Endothelial cell of umbilical vein (primary cell): ENCODE measurements around the gene POP7. TPM values are rescaled to one million over a fixed set of nuclear protein-coding genes. Genes with fewer than 3 reads are reported as not detected.

Experiments
- BruUV-seq: library from RNA; stranded (reverse); fragments of 400-500 nt; replicated peaks from 2 replicates; lab custom pipeline; 2021; lab: Mats Ljungman, UMichigan
- CTCF ChIA-PET: fragments of 300-600, 350-600 bp; sonication (Branson Sonifier 250); formaldehyde crosslinking; loops from one replicate; lab custom pipeline; 2021; ENCODE audit warnings: antibody characterized with exemption, inconsistent platforms; lab: Charles Lee
- POLR2A ChIA-PET: fragments of 300-600, 350-600 bp; sonication (Branson Sonifier 250); formaldehyde crosslinking; loops from one replicate; lab custom pipeline; 2021; ENCODE audit warnings: antibody characterized with exemption, inconsistent platforms; lab: Charles Lee
- DNase-seq: peaks from one replicate; pipeline ENCODE4 v3.0.0-alpha.2; 2011; ENCODE audit warnings: low read depth, low spot score
- FAIRE-seq: peaks from 2 replicates; lab custom pipeline; 2011; peaks lifted over from hg19 to GRCh38; lab: Jason Lieb, UNC
- H2AFZ ChIP-seq: 2 replicates; pipeline ENCODE4 v1.6.0; 2012; ENCODE audit warnings: low read depth, low read length, control low read depth, inconsistent platforms
- H3K27ac ChIP-seq: 2 replicates; pipeline ENCODE4 v1.5.1; 2011; ENCODE audit warnings: low read depth, mild to moderate bottlenecking, control low read depth, low read length, moderate library complexity; ENCODE audit not compliant: insufficient read depth
- H3K27me3 ChIP-seq, 2 experiments: 2 replicates each; pipeline versions ENCODE4 v1.6.0 to v1.6.1; 2011; ENCODE audit warnings: low read length in 2 of 2, mixed read lengths in 1 of 2; ENCODE audit not compliant: control insufficient read depth in 2 of 2, insufficient read depth in 2 of 2
- H3K36me3 ChIP-seq, 2 experiments: 2 replicates in 1 of 2; 3 replicates in 1 of 2; pipeline ENCODE4 v1.5.1; 2011; ENCODE audit warnings: low read length in 2 of 2, mild to moderate bottlenecking in 1 of 2, moderate library complexity in 1 of 2; ENCODE audit not compliant: control insufficient read depth in 2 of 2, insufficient read depth in 2 of 2; ENCODE audit errors: extremely low read depth in 1 of 2
- H3K4me1 ChIP-seq: 3 replicates; pipeline ENCODE4 v1.5.1; 2011; ENCODE audit warnings: mild to moderate bottlenecking, low read length; ENCODE audit not compliant: control insufficient read depth, insufficient read depth; ENCODE audit errors: extremely low read depth
- H3K4me2 ChIP-seq: 2 replicates; pipeline ENCODE4 v1.6.1; 2011; ENCODE audit warnings: low read length, control low read depth, mixed read lengths; ENCODE audit not compliant: insufficient read depth
- H3K4me3 ChIP-seq, 3 experiments: fragments of 200-600 bp in 1 of 3; sonication (generic), shearing (Covaris generic) in 1 of 3; replicated peaks in 1 of 3; 2 replicates each; pipeline ENCODE4 v1.5.1; 2011 to 2016; ENCODE audit warnings: control low read depth in 3 of 3, low read length in 3 of 3, mild to moderate bottlenecking in 2 of 3, inconsistent platforms in 1 of 3, low read depth in 1 of 3, moderate library complexity in 1 of 3; ENCODE audit not compliant: insufficient read depth in 1 of 3
- H3K79me2 ChIP-seq: 2 replicates; pipeline ENCODE4 v1.6.0; 2012; ENCODE audit warnings: low read length, inconsistent platforms; ENCODE audit not compliant: control insufficient read depth, insufficient read depth
- H3K9ac ChIP-seq: replicated peaks from 2 replicates; pipeline ENCODE3; 2011; ENCODE audit warnings: low read length, control low read depth; ENCODE audit not compliant: insufficient read depth; ENCODE audit errors: extremely low read depth
- H3K9me1 ChIP-seq: replicated peaks from 3 replicates; pipeline ENCODE4 v1.6.0; 2011; ENCODE audit warnings: mild to moderate bottlenecking, low read length; ENCODE audit not compliant: control insufficient read depth, insufficient read depth; ENCODE audit errors: extremely low read depth
- H3K9me3 ChIP-seq: replicated peaks from 2 replicates; pipeline ENCODE4 v1.5.1; 2012; ENCODE audit warnings: low read length, inconsistent platforms; ENCODE audit not compliant: control insufficient read depth, insufficient read depth
- H4K20me1 ChIP-seq: replicated peaks from 2 replicates; pipeline ENCODE3; 2011; ENCODE audit warnings: mild to moderate bottlenecking, low read length; ENCODE audit not compliant: control insufficient read depth, insufficient read depth; ENCODE audit errors: extremely low read depth
- CTCF ChIP-seq, 2 donors: IDR thresholded peaks; 1 replicate in 1 of 2; 2 replicates in 1 of 2; pipeline ENCODE4 v1.5.1; 2011; ENCODE audit warnings: low read length in 2 of 2, mild to moderate bottlenecking in 2 of 2, moderate library complexity in 2 of 2, control low read depth in 1 of 2, inconsistent platforms in 1 of 2, low read depth in 1 of 2; ENCODE audit not compliant: insufficient read depth in 1 of 2; ENCODE audit errors: extremely low read depth in 1 of 2
- EZH2 ChIP-seq: IDR thresholded peaks from 2 replicates; pipeline ENCODE4 v1.6.1; 2012; ENCODE audit warnings: borderline replicate concordance, low read depth, mild to moderate bottlenecking, moderate library complexity, low read length, inconsistent platforms; ENCODE audit not compliant: severe bottlenecking
- GATA2 ChIP-seq: IDR thresholded peaks from 2 replicates; pipeline ENCODE4 v1.7.0; 2011; ENCODE audit warnings: low read depth, mild to moderate bottlenecking, moderate library complexity, mixed read lengths, low read length; ENCODE audit not compliant: insufficient read length, insufficient read depth
- JUN ChIP-seq: IDR thresholded peaks from 2 replicates; pipeline ENCODE4 v1.6.1; 2011; ENCODE audit warnings: borderline replicate concordance, low read depth; ENCODE audit not compliant: insufficient read length, insufficient read depth
- POLR2AphosphoS5 ChIP-seq: IDR thresholded peaks from 2 replicates; pipeline ENCODE4 v1.6.1; 2012; ENCODE audit warnings: low read depth, mild to moderate bottlenecking, control low read depth, low read length, moderate library complexity; ENCODE audit not compliant: insufficient read depth
- dilution Hi-C: fragments of 300-500 bp; cut with MboI; formaldehyde crosslinking; loops from one replicate; pipeline ENCODE4 v1.15.0; 2019; ENCODE audit warnings: low sequenced_read_pairs; ENCODE audit not compliant: extremely low pct_ligation_motif_present
- intact Hi-C: fragments of 100-400 bp; cut with micrococcal nuclease; formaldehyde crosslinking; loops from one replicate; pipeline ENCODE4 v1.10.0; 2022
- polyA plus RNA-seq, 4 experiments: library from polyadenylated mRNA; depleted of rRNA in 3 of 4; stranded (reverse) in 3 of 4; unstranded in 1 of 4; fragments of >200 nt; gene quantifications; 2 replicates each; pipeline versions ENCODE4 v1.2.1 to v1.2.3, GENCODE V29; 2011 to 2012; ENCODE audit warnings: missing spikeins in 1 of 4
- total RNA-seq: library from RNA; stranded (reverse); gene quantifications from 2 replicates; pipeline ENCODE4 v1.2.3, GENCODE V29; 2021
- TF ChIP-seq, protein P1 (sequence below): IDR thresholded peaks from 2 replicates; pipeline ENCODE4 v1.6.1; 2011; ENCODE audit not compliant: insufficient read depth, insufficient read length

Gene POP7
- total and polyA plus RNA-seq, 2 donors (not counting 3 experiments of a cell fraction or from before 2014, with no cell fraction given): 47.4 to 48.8 TPM

- H3K27ac ChIP-seq: no peak overlapping the region
These were observed 16.4 kb upstream of the POP7 start for GRCh38 chr7:100689230-100690135.

More at GRCh38 chr7:100689230-100690135, 16.4 kb upstream of the POP7 start:
- DNase-seq (no peak), FAIRE-seq (no peak)
- Histone ChIP-seq H4K20me1 (peaks cover 2% of the 10 kb centered on the region), H3K4me3 (no peak overlapping the region), H3K9me1 (no peaks in the 10 kb centered on the region), H2AFZ (no peak overlapping the region), H3K4me2 (no peak overlapping the region), H3K4me1 (peaks cover 15% of the 10 kb centered on the region), H3K9ac (no peak overlapping the region), H3K9me3 (no peaks in the 10 kb centered on the region), H3K79me2 (peaks cover 47% of the 10 kb centered on the region), H3K36me3 (peaks cover 3 to 41% of the 10 kb centered on the region in 2 experiments), H3K27me3 (no peaks in the 10 kb centered on the region)
- BruUV-seq: no TSS peak
- intact Hi-C loops (loop anchor here (5.0 kb wide), 3 partner anchors 62 to 222 kb away; partner anchors contain the start of genes FBXO24 and LRCH4), dilution Hi-C loops (no loop called here)
- TF ChIP-seq JUN (no peak), EZH2 (no peak), CTCF (IDR thresholded peaks at IDR 0.05; ENCODE audit: extremely low read depth in 1 of 2, insufficient read depth in 1 of 2, low read depth in 1 of 2, low read length in 2 of 2) (no peak), POLR2AphosphoS5 (no peak), GATA2 (no peak)
- TF ChIP-seq, protein P1, sequence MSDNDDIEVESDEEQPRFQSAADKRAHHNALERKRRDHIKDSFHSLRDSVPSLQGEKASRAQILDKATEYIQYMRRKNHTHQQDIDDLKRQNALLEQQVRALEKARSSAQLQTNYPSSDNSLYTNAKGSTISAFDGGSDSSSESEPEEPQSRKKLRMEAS: no peak
- CTCF ChIA-PET: interaction anchor here (5.0 to 7.5 kb wide), 2 partner anchors 8 to 15 kb away, joined by 60 to 76 read pairs; partner anchors contain the start of gene POP7
- POLR2A ChIA-PET: no interaction called here
